HG02763 (cell line): Measurements from ENCODE around the gene CYP1A2.
"Not testable (repeated sequence)": the region's sequence is repeated elsewhere in the genome, so short reads cannot be mapped to it uniquely, and the experiment has no call there.

ENCODE experiments used
- ATAC-seq: cut with Tn5 transposase; IDR thresholded peaks from one replicate; pipeline ENCODE4 v1.9.1; 2021; ENCODE audit warnings: mild to moderate bottlenecking, moderate library complexity; ENCODE audit not compliant: unreplicated experiment

Gene CYP1A2

GRCh38 chr15:74738239-74738638 is 10.4 kb upstream of the CYP1A2 start:
- not testable (repeated sequence) for ATAC-seq

DNA sequence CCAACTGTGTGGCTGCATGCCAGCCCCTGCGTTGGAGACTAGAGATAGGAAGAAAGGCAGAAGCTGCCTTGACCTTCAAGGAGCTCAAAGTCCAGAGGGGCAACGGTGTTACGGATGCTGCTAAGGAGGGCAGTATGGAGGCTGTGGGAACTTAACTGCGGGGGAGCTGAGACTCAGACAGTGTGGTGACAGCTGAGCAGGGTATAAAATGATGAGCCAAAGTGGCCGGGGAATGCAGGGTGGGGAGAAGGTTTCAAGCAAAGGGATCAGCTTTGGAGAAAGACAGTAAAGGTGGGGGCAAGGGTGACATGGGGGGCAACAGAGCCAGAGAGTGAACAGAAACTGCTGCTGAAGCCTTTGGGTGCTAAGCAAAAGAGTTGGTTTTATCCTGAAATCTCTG is 6.2 kb upstream of the CYP1A2 start:
- ATAC-seq, result no peak

DNA sequence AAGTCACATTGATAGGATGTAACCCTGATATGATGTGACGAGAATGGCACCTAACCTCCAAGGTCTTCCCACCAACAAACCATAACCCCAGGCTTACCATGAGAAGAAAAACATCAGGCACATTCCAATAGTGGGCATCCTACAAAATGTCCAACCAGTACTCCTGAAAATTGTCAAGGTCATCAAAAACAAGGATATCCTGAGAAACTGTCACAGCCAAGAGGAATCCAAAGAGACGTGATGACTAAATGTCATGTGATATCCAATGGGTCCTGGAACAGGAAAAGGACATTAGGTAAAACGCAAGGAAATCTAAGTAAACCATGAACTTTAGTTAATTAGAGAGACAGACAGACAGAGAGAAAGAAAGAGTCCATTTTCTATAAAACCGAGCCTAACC is 2.3 kb upstream of the CYP1A2 start:
- no peak for ATAC-seq

DNA sequence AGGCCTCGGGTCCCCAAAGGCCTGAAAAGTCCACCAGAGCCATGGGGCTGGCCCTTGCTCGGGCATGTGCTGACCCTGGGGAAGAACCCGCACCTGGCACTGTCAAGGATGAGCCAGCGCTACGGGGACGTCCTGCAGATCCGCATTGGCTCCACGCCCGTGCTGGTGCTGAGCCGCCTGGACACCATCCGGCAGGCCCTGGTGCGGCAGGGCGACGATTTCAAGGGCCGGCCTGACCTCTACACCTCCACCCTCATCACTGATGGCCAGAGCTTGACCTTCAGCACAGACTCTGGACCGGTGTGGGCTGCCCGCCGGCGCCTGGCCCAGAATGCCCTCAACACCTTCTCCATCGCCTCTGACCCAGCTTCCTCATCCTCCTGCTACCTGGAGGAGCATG is 1.2 kb downstream of the CYP1A2 start:
- no peak for ATAC-seq

GRCh38 chr15:74750751-74751150 is 2.1 kb downstream of the CYP1A2 start:
- no peak for ATAC-seq

DNA sequence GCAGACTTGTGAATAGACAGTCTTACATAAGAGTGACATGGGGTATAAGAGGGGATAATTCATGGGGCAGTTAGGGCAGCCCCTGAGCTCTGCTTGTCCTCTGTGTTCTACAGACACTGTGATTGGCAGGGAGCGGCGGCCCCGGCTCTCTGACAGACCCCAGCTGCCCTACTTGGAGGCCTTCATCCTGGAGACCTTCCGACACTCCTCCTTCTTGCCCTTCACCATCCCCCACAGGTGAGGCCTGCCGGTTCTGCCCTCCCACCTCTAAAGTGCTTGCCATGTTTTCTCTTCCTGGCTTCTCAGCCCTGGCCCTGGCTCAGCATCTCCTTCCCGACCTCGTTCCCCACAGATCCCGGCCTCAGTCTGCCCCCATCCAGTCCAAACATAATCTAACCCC is 3.4 kb downstream of the CYP1A2 start:
- no peak for ATAC-seq

GRCh38 chr15:74752531-74752930 is 3.9 kb downstream of the CYP1A2 start:
- no peak for ATAC-seq

DNA sequence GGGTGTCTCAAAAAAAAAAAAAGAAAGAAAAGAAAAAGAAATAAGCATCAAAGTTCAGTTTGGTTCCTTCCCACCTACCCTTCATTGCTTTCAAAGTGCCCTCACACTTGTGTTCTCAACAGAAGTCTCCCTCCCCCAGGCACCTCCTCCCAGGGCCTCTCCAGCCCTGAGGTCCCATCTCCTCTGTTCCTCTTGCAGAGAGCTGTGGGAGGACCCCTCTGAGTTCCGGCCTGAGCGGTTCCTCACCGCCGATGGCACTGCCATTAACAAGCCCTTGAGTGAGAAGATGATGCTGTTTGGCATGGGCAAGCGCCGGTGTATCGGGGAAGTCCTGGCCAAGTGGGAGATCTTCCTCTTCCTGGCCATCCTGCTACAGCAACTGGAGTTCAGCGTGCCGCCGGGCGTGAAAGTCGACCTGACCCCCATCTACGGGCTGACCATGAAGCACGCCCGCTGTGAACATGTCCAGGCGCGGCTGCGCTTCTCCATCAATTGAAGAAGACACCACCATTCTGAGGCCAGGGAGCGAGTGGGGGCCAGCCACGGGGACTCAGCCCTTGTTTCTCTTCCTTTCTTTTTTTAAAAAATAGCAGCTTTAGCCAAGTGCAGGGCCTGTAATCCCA is 6.1 kb downstream of the CYP1A2 start:
- no peak for ATAC-seq

DNA sequence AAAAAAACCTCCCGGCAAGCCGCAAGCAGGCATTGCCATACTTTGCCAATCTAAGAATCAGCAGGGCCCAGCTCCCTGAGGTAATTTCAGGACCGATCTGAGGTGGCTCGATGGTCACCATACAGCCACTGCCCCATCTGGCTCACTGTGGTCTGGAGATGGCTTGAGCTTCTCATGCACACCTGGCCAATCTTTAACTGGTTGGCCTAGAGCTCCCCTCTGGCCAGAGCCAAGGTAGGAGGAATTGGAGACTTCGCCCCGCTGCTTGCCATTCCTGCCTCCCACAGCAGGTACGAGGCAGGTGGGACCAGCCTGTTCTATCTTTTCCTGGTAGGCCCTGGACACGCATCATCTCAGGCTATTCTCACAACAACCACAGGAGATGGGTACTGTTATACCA is 10.1 kb downstream of the CYP1A2 start:
- no peak for ATAC-seq

- no peak for ATAC-seq
These were observed 14.1 kb downstream of the CYP1A2 start for GRCh38 chr15:74762791-74763150.

DNA sequence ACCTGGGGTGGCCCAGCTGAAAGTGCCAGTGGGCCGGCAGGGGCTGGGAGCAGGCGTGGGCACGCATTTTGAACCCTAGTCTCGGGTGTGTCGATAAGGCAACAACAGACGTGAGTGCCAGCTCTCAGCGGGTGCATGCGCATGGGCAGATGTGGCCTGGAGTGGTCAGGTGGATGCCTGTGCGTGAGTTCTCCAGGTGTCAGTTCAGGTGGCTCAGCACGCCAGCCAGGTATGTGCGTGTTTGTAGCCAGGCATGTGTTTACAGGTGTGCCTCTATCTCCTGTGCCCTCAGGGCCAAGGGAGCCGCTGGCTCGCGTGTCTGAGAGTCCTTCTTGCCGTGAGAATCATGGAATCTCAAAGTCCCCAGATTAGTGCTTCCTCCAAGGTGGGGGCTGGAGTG is 14.8 kb downstream of the CYP1A2 start:
- no peak for ATAC-seq

DNA sequence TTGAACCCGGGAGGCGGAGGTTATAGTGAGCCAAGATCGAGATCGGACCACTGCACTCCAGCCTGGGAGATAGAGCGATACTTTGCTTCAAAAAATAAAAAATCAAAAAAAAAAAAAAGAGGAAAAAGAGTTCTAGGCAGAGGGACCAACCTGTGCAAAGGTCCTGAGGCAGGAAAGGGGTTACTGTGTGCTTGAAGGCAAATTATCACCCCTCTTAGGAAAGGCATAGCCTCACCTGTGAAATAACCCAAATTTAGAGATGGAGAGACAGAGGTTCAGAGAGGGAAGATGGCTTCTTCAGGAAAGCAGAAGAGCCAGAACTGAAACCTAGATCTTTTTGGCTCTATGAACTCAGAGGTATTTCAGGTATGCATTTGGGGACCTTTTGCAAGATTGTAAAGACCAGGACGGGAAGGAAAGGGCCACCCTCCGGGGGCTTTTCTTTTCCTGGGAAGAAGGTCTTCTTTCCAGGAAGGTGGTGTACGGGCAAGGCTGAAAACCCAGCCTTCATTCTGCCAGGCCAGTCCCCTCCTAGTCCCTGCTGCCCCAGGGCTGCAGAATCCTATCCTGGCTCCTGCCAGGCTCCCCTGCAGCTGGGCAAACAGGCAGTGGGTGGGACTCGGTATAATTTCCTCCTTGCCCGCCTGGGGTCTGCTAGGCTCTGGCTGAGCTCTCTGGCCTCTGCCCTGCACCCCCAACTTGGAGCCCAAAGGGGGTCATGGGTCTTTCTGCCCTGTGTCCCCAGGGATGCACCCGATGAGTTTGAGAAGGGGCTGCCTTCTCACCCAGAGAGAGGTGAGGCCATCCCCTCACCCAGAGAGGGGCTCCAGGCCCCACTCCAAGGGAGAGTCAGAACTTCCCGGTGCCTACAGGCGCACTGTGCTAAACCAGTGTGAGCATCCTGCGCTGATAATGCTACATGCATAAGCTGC is 18.8 kb downstream of the CYP1A2 start:
- no peak for ATAC-seq

DNA sequence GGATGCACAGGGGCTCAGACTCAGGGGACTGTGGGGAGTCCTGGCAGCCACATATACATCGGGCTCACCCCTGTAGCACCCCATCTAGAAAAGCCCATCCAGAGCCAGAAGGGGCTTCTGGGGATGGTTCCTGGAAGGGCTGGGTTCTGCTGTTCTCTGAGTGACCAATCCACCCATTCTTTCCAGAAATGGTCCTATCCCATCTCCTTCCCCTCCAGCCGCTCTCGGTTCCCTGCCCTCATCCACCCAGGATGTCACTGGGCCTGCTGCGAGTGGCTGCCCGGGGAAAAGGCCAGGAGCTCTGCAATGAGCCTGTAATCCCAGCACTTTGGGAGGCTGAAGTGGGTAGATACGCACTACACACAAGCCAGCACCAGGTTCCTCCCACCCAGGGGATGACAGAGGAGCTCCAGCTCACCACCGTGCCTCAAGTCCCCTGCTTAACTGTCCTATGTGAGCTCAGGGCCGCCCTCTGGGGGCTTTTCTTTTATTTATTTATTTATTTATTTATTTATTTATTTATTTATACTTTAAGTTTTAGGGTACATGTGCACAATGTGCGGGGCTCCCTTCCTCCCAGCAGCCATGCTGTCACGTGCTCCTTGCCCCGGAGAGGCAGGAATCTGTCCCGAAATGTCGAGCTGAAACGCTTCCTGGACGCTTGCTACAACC is 19.6 kb downstream of the CYP1A2 start:
- ATAC-seq, result no peak

GRCh38 chr15:74768771-74769342 is 20.2 kb downstream of the CYP1A2 start:
- no peak for ATAC-seq

GRCh38 chr15:74769463-74770025 is 20.9 kb downstream of the CYP1A2 start:
- no peak for ATAC-seq

DNA sequence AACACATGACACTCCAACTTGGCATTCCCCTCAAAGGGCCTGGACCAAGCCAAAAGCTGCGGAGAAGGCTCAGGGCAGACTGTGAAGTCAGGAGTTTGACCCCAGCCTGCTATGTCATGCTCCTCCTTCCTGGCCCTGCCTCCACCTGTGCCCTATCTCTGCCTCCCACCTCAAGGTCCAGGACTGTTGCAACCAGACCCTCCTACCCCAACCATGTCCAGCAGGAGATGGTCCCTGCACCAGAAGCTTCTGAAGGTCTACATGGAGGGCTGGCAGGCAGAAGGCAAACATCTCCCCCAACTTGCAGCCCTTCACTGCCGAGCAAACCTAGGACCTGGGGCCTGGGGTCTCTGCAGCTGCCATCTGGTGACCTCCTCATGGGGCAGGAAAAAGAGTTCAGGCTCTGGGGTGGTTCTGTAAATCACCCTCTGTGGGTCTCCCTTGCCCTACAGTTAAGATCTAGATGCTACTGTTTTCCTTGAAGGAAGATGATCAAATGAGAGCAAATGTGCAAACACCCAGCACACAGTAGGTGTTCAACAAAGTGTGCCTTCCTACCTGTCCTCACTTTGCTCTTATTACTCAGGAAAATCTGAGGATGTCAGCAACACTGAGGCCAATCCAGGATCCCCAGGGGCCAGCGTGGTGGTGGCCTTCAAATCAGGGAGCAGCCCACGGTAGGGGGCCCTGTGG is 21.7 kb downstream of the CYP1A2 start:
- ATAC-seq, result no peak

- no peak for ATAC-seq
These were observed 24.7 kb downstream of the CYP1A2 start for GRCh38 chr15:74773329-74773728.

DNA sequence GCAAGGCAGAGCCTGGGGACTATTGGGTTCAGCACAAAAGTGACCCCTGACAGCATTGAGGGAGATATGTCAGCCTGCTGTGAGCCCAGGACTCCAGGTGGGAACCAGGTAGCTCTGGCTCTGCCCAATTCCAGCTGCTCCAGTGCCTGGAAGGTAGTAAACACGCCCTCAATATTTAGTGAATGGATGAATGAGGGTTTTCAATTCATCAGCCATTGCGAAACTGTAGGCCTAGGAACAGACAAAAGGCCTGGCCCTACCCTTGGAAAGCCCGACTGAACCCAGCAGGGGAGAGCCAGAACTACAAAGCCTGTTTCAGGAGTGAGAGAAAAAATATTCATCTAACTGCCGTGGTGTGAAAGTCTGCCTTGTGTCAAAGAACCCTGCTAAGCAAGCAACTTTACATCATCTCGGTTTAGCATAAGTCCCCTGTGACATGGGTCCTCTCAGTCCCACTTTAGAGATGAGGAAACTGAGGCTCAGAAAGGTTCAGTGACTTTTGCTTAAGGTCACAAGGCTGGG is 25.1 kb downstream of the CYP1A2 start:
- ATAC-seq, result no peak

DNA sequence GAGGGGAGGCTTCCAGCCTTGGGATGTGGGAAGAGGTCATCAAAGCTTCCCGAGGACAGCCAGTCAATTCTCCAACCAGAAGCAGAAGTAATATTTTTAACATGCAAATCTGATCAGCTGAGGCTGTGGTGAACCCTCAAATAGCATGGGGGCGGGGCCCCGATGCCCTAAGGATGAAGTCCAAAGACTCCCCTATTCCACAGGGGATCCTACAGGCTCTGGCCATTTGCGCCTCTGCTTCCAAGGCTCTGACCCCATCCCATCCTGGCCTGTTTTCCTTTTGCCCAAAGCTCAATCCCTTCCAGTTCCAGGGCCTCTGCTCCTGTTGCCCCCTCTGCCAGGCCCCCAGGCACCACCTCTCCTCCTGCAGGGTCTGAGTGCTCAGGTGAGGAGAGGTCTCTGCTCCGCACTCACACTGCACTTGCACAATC is 26.5 kb downstream of the CYP1A2 start:
- ATAC-seq, result no peak

GRCh38 chr15:74775894-74776293 is 27.2 kb downstream of the CYP1A2 start:
- ATAC-seq, result no peak
